GM23338 (cell line): ENCODE results near the gene PXYLP1. TPM values are rescaled to one million over a fixed set of nuclear protein-coding genes. Genes with fewer than 3 reads are reported as not detected.
A peak's percentile ranks its signal among the peaks of the same experiment; 100 is the strongest.

Experiments
- ATAC-seq: fragments of 200-7000 bp; cut with Tn5 transposase; 3 replicates; pipeline ENCODE4 v1.9.1; 2020
- DNase-seq: peaks from one replicate; pipeline ENCODE4 v3.0.0-alpha.2; 2015; ENCODE audit warnings: low spot score
- H2AFZ ChIP-seq: fragments of 200-600 bp; sonication (generic); 2 replicates; pipeline ENCODE4 v1.8.0; 2016; ENCODE audit warnings: antibody characterized with exemption, mild to moderate bottlenecking, moderate library complexity
- H3F3A ChIP-seq: fragments of 200-600 bp; sonication (generic); replicated peaks from 2 replicates; pipeline ENCODE4 v1.8.0; 2017; ENCODE audit warnings: antibody characterized with exemption, mixed run types, low read depth
- H3K27ac ChIP-seq: fragments of 200-600 bp; sonication (generic); 2 replicates; pipeline ENCODE4 v1.6.1; 2016; ENCODE audit warnings: low read depth
- H3K27me3 ChIP-seq: fragments of 200-600 bp; sonication (generic); 2 replicates; pipeline ENCODE4 v1.8.0; 2016; ENCODE audit warnings: mild to moderate bottlenecking, mixed run types, moderate library complexity; ENCODE audit not compliant: insufficient read depth
- H3K36me3 ChIP-seq: fragments of 200-600 bp; sonication (generic); 2 replicates; pipeline ENCODE4 v1.8.0; 2016; ENCODE audit warnings: mild to moderate bottlenecking; ENCODE audit not compliant: insufficient read depth
- H3K4me1 ChIP-seq: fragments of 200-600 bp; sonication (generic); 2 replicates; pipeline ENCODE4 v1.8.0; 2016; ENCODE audit warnings: mild to moderate bottlenecking, moderate library complexity; ENCODE audit not compliant: insufficient read depth
- H3K4me2 ChIP-seq: fragments of 200-600 bp; sonication (generic); 2 replicates; pipeline ENCODE4 v1.7.1; 2017; ENCODE audit warnings: mixed run types
- H3K4me3 ChIP-seq: fragments of 200-600 bp; sonication (generic); 2 replicates; pipeline ENCODE4 v1.6.1; 2016; ENCODE audit warnings: mixed run types
- H3K79me2 ChIP-seq: fragments of 200-600 bp; sonication (generic); replicated peaks from 2 replicates; pipeline ENCODE4 v1.8.0; 2017; ENCODE audit warnings: mild to moderate bottlenecking; ENCODE audit not compliant: insufficient read depth
- H3K9me2 ChIP-seq: fragments of 200-600 bp; sonication (generic); 2 replicates; pipeline ENCODE4 v1.8.0; 2017; ENCODE audit not compliant: insufficient read depth
- H4K20me1 ChIP-seq: fragments of 200-600 bp; sonication (generic); replicated peaks from 2 replicates; pipeline ENCODE4 v1.8.0; 2017; ENCODE audit warnings: mild to moderate bottlenecking; ENCODE audit not compliant: insufficient read depth
- H3K27ac Mint-ChIP-seq: 2 replicates; pipeline ENCODE4 v1.8.0; 2020; ENCODE audit warnings: inconsistent platforms, mild to moderate bottlenecking, moderate library complexity, mixed read lengths
- H3K27me3 Mint-ChIP-seq: 3 replicates; pipeline ENCODE4 v1.8.0; 2022; ENCODE audit warnings: low read depth, mild to moderate bottlenecking, moderate library complexity, mixed read lengths, inconsistent platforms; ENCODE audit not compliant: insufficient read depth, poor library complexity
- H3K36me3 Mint-ChIP-seq: 3 replicates; pipeline ENCODE4 v1.8.0; 2021; ENCODE audit warnings: low read depth, mild to moderate bottlenecking, inconsistent platforms, moderate library complexity, mixed read lengths
- H3K4me1 Mint-ChIP-seq: 3 replicates; pipeline ENCODE4 v1.8.0; 2020; ENCODE audit warnings: mild to moderate bottlenecking, inconsistent platforms, mixed read lengths
- H3K4me3 Mint-ChIP-seq: 3 replicates; pipeline ENCODE4 v1.8.0; 2021; ENCODE audit warnings: moderate library complexity, mild to moderate bottlenecking, inconsistent platforms, mixed read lengths
- H3K9me3 Mint-ChIP-seq: 3 replicates; pipeline ENCODE4 v1.8.0; 2020; ENCODE audit warnings: moderate library complexity, mild to moderate bottlenecking, inconsistent platforms, mixed read lengths
- CREB1 ChIP-seq: fragments of 250-450 bp; sonication (Bioruptor Pico); IDR thresholded peaks from 2 replicates; pipeline ENCODE4 v1.5.0; 2020; ENCODE audit warnings: low read depth, mild to moderate bottlenecking, moderate library complexity
- CTCF ChIP-seq, 2 experiments: fragments of 200-600 bp in 1 of 2; sonication (generic) in 1 of 2; conservative IDR thresholded peaks; 2 replicates each; pipeline versions ENCODE4 v1.5.1 to v1.6.1; 2016 to 2017; ENCODE audit warnings: antibody characterized with exemption in 2 of 2, low read depth in 2 of 2, mild to moderate bottlenecking in 2 of 2, moderate library complexity in 1 of 2
- ETS1 ChIP-seq: IDR thresholded peaks from 2 replicates; pipeline ENCODE4 v1.6.1; 2016; ENCODE audit warnings: antibody characterized with exemption
- EZH2 ChIP-seq: fragments of 200-600 bp; sonication (generic); IDR thresholded peaks from one replicate; pipeline ENCODE4 v1.8.0; 2017; ENCODE audit warnings: antibody characterized with exemption, mild to moderate bottlenecking, low read depth; ENCODE audit not compliant: unreplicated experiment
- EZH2phosphoT487 ChIP-seq: fragments of 200-600 bp; sonication (generic); IDR thresholded peaks from one replicate; pipeline ENCODE4 v1.8.1; 2018; ENCODE audit warnings: antibody characterized with exemption; ENCODE audit not compliant: unreplicated experiment
- JUNB ChIP-seq: IDR thresholded peaks from one replicate; pipeline ENCODE4 v1.6.1; 2016; ENCODE audit warnings: antibody characterized with exemption; ENCODE audit not compliant: unreplicated experiment
- NANOG ChIP-seq: IDR thresholded peaks from 2 replicates; pipeline ENCODE4 v1.6.1; 2016; ENCODE audit warnings: antibody characterized with exemption, borderline replicate concordance
- POLR2AphosphoS5 ChIP-seq: IDR thresholded peaks from 2 replicates; pipeline ENCODE4 v1.6.1; 2016; ENCODE audit warnings: antibody characterized with exemption, low read depth
- REST ChIP-seq: IDR thresholded peaks from one replicate; pipeline ENCODE4 v1.6.1; 2018; ENCODE audit warnings: antibody characterized with exemption; ENCODE audit not compliant: unreplicated experiment
- STAT1 ChIP-seq: IDR thresholded peaks from one replicate; pipeline ENCODE4 v1.6.1; 2016; ENCODE audit warnings: antibody characterized with exemption; ENCODE audit not compliant: unreplicated experiment
- ZNF114 ChIP-seq: fragments of 250-450 bp; sonication (Bioruptor Pico); IDR thresholded peaks from 2 replicates; pipeline ENCODE4 v1.5.0; 2020; ENCODE audit warnings: mild to moderate bottlenecking, moderate library complexity
- ZNF331 ChIP-seq: fragments of 250-450 bp; sonication (Bioruptor Pico); IDR thresholded peaks from 2 replicates; pipeline ENCODE4 v1.5.0; 2020; ENCODE audit warnings: low read depth, mild to moderate bottlenecking, moderate library complexity
- polyA plus RNA-seq: library from polyadenylated mRNA; unstranded; fragments of >200 nt; fragmentation: Nextera tagmentation; extraction: Ambion mirVana; gene quantifications from 2 replicates; pipeline ENCODE4 v1.2.1, GENCODE V29; 2016
- total RNA-seq: library from RNA; depleted of rRNA; stranded (reverse); fragments of >200 nt; shearing (Covaris generic); gene quantifications from 2 replicates; pipeline ENCODE4 v1.2.3, GENCODE V29; 2014
- TF ChIP-seq, protein P1 (sequence below): fragments of 250-450 bp; sonication (Bioruptor Pico); IDR thresholded peaks from 2 replicates; pipeline ENCODE4 v1.5.0; 2020; ENCODE audit warnings: mild to moderate bottlenecking, moderate library complexity

Gene PXYLP1
- total and polyA plus RNA-seq, 2 experiments from 2014 or later, result 8.9 to 20.1 TPM

- Histone ChIP-seq H3K4me3 (no peak overlapping the region), H3K27me3 (no peaks in the 10 kb centered on the region), H3K36me3 (no peaks in the 10 kb centered on the region), H3K9me2 (peaks cover 11% of the 10 kb centered on the region), H3K79me2 (no peaks in the 10 kb centered on the region), H3F3A (no peaks in the 10 kb centered on the region), H4K20me1 (no peaks in the 10 kb centered on the region), H2AFZ (peak overlapping the region; percentile 94; the same call in 1 of the 2 replicates), H3K4me2 (no peak overlapping the region), H3K27ac (no peak overlapping the region), H3K4me1 (peaks cover 8% of the 10 kb centered on the region)
- Mint-ChIP-seq H3K27ac (no peak overlapping the region), H3K9me3 (no peaks in the 10 kb centered on the region; the same call in 2 of the 3 replicates), H3K27me3 (peaks cover 5% of the 10 kb centered on the region), H3K4me3 (no peak overlapping the region), H3K36me3 (no peaks in the 10 kb centered on the region), H3K4me1 (peaks cover 17% of the 10 kb centered on the region)
- no peak; the same call in 2 of the 3 replicates for ATAC-seq
- DNase-seq, result no peak
- TF ChIP-seq CREB1 (no peak), ETS1 (no peak), ZNF114 (CRISPR knock-in tag) (no peak), EZH2 (no peak), ZNF331 (CRISPR knock-in tag) (no peak), JUNB (no peak), REST (no peak), STAT1 (no peak), CTCF (conservative IDR thresholded peaks at IDR 0.05; ENCODE audit: low read depth in 2 of 2) (no peak), NANOG (no peak), EZH2phosphoT487 (no peak), POLR2AphosphoS5 (no peak)
- TF ChIP-seq, protein P1, sequence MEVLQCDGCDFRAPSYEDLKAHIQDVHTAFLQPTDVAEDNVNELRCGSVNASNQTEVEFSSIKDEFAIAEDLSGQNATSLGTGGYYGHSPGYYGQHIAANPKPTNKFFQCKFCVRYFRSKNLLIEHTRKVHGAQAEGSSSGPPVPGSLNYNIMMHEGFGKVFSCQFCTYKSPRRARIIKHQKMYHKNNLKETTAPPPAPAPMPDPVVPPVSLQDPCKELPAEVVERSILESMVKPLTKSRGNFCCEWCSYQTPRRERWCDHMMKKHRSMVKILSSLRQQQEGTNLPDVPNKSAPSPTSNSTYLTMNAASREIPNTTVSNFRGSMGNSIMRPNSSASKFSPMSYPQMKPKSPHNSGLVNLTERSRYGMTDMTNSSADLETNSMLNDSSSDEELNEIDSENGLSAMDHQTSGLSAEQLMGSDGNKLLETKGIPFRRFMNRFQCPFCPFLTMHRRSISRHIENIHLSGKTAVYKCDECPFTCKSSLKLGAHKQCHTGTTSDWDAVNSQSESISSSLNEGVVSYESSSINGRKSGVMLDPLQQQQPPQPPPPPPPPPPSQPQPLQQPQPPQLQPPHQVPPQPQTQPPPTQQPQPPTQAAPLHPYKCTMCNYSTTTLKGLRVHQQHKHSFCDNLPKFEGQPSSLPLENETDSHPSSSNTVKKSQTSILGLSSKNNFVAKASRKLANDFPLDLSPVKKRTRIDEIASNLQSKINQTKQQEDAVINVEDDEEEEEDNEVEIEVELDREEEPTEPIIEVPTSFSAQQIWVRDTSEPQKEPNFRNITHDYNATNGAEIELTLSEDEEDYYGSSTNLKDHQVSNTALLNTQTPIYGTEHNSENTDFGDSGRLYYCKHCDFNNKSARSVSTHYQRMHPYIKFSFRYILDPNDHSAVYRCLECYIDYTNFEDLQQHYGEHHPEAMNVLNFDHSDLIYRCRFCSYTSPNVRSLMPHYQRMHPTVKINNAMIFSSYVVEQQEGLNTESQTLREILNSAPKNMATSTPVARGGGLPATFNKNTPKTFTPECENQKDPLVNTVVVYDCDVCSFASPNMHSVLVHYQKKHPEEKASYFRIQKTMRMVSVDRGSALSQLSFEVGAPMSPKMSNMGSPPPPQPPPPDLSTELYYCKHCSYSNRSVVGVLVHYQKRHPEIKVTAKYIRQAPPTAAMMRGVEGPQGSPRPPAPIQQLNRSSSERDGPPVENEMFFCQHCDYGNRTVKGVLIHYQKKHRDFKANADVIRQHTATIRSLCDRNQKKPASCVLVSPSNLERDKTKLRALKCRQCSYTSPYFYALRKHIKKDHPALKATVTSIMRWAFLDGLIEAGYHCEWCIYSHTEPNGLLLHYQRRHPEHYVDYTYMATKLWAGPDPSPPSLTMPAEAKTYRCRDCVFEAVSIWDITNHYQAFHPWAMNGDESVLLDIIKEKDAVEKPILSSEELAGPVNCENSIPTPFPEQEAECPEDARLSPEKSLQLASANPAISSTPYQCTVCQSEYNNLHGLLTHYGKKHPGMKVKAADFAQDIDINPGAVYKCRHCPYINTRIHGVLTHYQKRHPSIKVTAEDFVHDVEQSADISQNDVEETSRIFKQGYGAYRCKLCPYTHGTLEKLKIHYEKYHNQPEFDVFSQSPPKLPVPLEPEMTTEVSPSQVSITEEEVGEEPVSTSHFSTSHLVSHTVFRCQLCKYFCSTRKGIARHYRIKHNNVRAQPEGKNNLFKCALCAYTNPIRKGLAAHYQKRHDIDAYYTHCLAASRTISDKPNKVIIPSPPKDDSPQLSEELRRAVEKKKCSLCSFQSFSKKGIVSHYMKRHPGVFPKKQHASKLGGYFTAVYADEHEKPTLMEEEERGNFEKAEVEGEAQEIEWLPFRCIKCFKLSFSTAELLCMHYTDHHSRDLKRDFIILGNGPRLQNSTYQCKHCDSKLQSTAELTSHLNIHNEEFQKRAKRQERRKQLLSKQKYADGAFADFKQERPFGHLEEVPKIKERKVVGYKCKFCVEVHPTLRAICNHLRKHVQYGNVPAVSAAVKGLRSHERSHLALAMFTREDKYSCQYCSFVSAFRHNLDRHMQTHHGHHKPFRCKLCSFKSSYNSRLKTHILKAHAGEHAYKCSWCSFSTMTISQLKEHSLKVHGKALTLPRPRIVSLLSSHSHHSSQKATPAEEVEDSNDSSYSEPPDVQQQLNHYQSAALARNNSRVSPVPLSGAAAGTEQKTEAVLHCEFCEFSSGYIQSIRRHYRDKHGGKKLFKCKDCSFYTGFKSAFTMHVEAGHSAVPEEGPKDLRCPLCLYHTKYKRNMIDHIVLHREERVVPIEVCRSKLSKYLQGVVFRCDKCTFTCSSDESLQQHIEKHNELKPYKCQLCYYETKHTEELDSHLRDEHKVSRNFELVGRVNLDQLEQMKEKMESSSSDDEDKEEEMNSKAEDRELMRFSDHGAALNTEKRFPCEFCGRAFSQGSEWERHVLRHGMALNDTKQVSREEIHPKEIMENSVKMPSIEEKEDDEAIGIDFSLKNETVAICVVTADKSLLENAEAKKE (CRISPR knock-in tag), result no peak
Observed at GRCh38 chr3:141335531-141336061, 104.0 kb downstream of the PXYLP1 start.
